ENCODE measurements around the gene DYSF. TPM values are rescaled to one million over a fixed set of nuclear protein-coding genes. Genes with fewer than 3 reads are reported as not detected.

Gene DYSF
- total and polyA plus RNA-seq, 8 donors, result 1.1 to 5.5 (median 2.1) TPM

- DNase-seq, result no peak
- Histone ChIP-seq H3K36me3 (no peaks in the 10 kb centered on the region), H3K4me3 (no peak overlapping the region), H3K4me1 (no peaks in the 10 kb centered on the region), H3K27me3 (no peaks in the 10 kb centered on the region), H3K27ac (no peak overlapping the region), H3K9me3 (no peaks in the 10 kb centered on the region)
- TF ChIP-seq, protein P1, sequence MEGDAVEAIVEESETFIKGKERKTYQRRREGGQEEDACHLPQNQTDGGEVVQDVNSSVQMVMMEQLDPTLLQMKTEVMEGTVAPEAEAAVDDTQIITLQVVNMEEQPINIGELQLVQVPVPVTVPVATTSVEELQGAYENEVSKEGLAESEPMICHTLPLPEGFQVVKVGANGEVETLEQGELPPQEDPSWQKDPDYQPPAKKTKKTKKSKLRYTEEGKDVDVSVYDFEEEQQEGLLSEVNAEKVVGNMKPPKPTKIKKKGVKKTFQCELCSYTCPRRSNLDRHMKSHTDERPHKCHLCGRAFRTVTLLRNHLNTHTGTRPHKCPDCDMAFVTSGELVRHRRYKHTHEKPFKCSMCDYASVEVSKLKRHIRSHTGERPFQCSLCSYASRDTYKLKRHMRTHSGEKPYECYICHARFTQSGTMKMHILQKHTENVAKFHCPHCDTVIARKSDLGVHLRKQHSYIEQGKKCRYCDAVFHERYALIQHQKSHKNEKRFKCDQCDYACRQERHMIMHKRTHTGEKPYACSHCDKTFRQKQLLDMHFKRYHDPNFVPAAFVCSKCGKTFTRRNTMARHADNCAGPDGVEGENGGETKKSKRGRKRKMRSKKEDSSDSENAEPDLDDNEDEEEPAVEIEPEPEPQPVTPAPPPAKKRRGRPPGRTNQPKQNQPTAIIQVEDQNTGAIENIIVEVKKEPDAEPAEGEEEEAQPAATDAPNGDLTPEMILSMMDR (IDR thresholded peaks at IDR 0.05), result no peak
- intact Hi-C loops (cut with DNase I), result no loop called here
- FAIRE-seq, result no peak
- 72 to 92% methylated on average over 4 of the region's 4 CpGs for WGBS, 2 donors
- no peak for ATAC-seq
Observed at GRCh38 chr2:71670430-71670795, 217.1 kb downstream of the DYSF start.

DNA sequence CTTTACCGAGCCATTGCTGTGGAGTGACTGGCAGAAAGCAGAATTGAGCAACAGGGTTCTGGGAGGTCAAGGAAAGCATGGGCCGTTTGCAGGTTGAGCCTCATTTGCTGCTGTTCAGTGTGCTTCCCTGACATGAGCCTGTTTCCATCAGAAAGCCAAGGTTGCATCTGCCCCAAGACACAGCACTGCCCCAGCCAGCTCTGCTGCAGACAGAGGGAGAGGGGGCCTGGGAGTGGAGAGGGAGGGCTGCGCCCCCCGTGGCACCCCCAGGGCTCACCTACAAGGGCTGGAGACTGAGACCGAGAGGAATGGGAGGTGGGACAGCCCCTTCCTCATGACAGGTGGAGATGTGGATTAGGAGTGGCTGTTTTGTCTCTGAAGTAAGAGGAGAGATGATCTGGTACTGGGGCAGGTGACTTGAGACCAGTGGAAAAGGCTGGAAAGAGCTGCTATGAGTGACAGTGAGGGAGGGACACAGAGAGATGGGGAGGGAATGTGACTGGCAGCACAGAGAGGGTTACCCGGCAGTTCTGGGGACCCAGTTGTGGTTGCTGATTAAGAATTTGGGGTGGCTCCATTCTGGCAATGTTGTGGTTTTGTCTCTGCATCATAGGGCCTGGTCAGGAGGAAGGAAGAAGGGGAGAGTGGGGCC is 218.0 kb downstream of the DYSF start:
- ATAC-seq (no peak), DNase-seq (no peak), FAIRE-seq (no peak)
- no peak overlapping the region for H3K4me3 ChIP-seq
- TF ChIP-seq, protein P1 (IDR thresholded peaks at IDR 0.05), result no peak
- 62 to 76% methylated on average over 6 of the region's 6 CpGs for WGBS, 2 donors
- H3K27me3 ChIP-seq, result no peaks in the 10 kb centered on the region
- no peaks in the 10 kb centered on the region for H3K9me3 ChIP-seq
- no peaks in the 10 kb centered on the region for H3K4me1 ChIP-seq
- intact Hi-C loops (cut with DNase I), result no loop called here
- H3K36me3 ChIP-seq, result no peaks in the 10 kb centered on the region
- H3K27ac ChIP-seq, result no peak overlapping the region

DNA sequence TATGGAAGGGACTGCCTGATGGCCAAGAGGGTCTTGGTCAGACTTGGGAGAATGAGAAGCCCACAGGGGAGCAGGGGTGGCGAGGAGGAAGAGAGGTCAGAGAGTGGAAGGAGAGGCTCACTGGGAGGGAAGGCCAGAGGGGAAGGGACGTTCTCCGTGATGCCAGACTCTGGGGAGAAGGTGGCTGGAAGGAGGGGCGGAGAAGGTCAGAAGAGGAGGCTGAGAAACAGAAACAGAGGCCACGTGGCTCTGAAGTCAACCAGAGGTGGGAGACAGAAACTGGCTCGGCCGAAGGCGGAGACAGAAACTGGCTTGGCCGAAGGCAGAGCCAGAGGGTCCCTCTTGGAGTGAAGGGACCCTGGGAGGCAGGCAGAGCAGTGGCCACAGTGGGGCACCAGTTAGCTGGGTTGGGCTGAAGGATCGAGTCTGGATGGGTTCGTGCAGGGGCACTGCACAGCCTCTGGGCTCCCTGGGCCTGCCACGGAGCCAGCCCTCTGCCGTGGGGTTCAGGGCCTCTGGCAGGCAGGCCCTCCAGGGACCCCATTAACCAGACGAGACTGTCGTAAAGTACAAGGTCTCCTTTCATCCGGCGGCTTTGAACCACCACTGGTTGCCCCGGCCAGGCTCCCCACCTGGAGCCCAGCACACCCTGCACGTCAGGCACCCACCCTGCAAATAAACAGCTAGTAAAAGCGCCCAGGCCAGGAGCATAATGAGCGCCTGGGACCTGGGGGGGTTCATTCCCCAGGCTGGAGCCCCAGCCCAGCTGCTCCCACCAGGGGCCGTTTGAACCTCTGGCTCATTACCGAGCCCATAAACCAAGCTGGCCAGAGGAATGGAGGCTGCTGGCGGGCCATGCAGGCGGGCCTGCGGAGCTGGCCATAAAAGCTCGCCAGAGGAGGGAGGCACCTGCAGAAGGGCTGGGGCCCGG is 218.8 kb downstream of the DYSF start:
- H3K9me3 ChIP-seq, result no peaks in the 10 kb centered on the region
- no peak for ATAC-seq
- WGBS, 2 donors, result 79 to 80% methylated on average over 27 to 28 of the region's 28 CpGs
- TF ChIP-seq, protein P1 (IDR thresholded peaks at IDR 0.05), result no peak
- DNase-seq, result peak in 1 of 6 donors; percentile 50
- no peaks in the 10 kb centered on the region for H3K27me3 ChIP-seq
- no peaks in the 10 kb centered on the region for H3K4me1 ChIP-seq
- H3K36me3 ChIP-seq, result no peaks in the 10 kb centered on the region
- no peak overlapping the region for H3K27ac ChIP-seq
- no peak overlapping the region for H3K4me3 ChIP-seq
- intact Hi-C loops (cut with DNase I), result no loop called here
- FAIRE-seq, result no peak

GRCh38 chr2:71672826-71673795 is 219.8 kb downstream of the DYSF start:
- no peak overlapping the region for H3K27ac ChIP-seq
- H3K27me3 ChIP-seq, result no peaks in the 10 kb centered on the region
- WGBS, 2 donors, result 89 to 91% methylated on average over 14 of the region's 14 CpGs
- no peak for FAIRE-seq
- no peaks in the 10 kb centered on the region for H3K36me3 ChIP-seq
- H3K4me3 ChIP-seq, result no peak overlapping the region
- DNase-seq, result peak in 2 of 6 donors; percentile 5 to 29
- no peaks in the 10 kb centered on the region for H3K4me1 ChIP-seq
- no peak for ATAC-seq
- intact Hi-C loops (cut with DNase I), result no loop called here
- H3K9me3 ChIP-seq, result no peaks in the 10 kb centered on the region
- TF ChIP-seq, protein P1 (IDR thresholded peaks at IDR 0.05), result no peak
